ENCODE results near the gene IGSF11.

- TF ChIP-seq CTCF (optimal IDR thresholded peaks at IDR 0.05 in 1 of 3, IDR thresholded peaks at IDR 0.05 in 1 of 3, conservative IDR thresholded peaks at IDR 0.05 in 1 of 3; ENCODE audit: extremely low read depth in 1 of 3, insufficient read depth in 2 of 3, low read length in 3 of 3) (peak; percentile 92 to 96 (median 94)), EZH2 (IDR thresholded peaks at IDR 0.05; ENCODE audit: low read length) (no peak)
Observed at GRCh38 chr3:118884748-118885206, 149.9 kb downstream of the IGSF11 start.
